Tibial artery (tissue), 4 donors: ENCODE measurements around the gene RAD51B.

Experiments used
- DNase-seq, 2 donors: peaks; one replicate each; pipeline ENCODE4 v3.0.0-alpha.2; 2019
- H3K27ac ChIP-seq, 2 donors: fragments of 200-600 bp; sonication (generic) in 1 of 2; 1 replicate in 1 of 2; 2 replicates in 1 of 2; pipeline ENCODE4 v1.5.1; 2018 to 2019; ENCODE audit warnings: mild to moderate bottlenecking in 1 of 2
- H3K27me3 ChIP-seq, 2 donors: fragments of 200-600 bp; sonication (generic) in 1 of 2; one replicate each; pipeline versions ENCODE4 v1.5.1 to v1.6.0; 2016 to 2019
- H3K36me3 ChIP-seq, 3 donors: fragments of 200-600 bp; sonication (generic) in 2 of 3; one replicate each; pipeline ENCODE4 v1.5.1; 2016 to 2019; ENCODE audit warnings: mild to moderate bottlenecking in 2 of 3
- H3K4me1 ChIP-seq, 4 donors: fragments of 200-600 bp; sonication (generic) in 2 of 4; 1 replicate in 3 of 4; 2 replicates in 1 of 4; pipeline ENCODE4 v1.5.1; 2016 to 2019
- H3K4me3 ChIP-seq, 2 donors: fragments of 200-600 bp; sonication (generic) in 1 of 2; 1 replicate in 1 of 2; 2 replicates in 1 of 2; pipeline ENCODE4 v1.5.1; 2018 to 2019; ENCODE audit warnings: mild to moderate bottlenecking in 2 of 2
- H3K9me3 ChIP-seq, 3 donors: fragments of 200-600 bp; sonication (generic) in 1 of 3; one replicate each; pipeline ENCODE4 v1.5.1; 2016 to 2019
- intact Hi-C: fragments of 100-400 bp; cut with DNase I; formaldehyde crosslinking; loops from one replicate; pipeline ENCODE4 v1.15.0; 2023; ENCODE audit warnings: low total_unique reads
- TF ChIP-seq, protein P1 (sequence below), 2 experiments: fragments of 200-600 bp in 1 of 2; fragments of 450-650 bp in 1 of 2; IDR thresholded peaks; one replicate each; pipeline ENCODE4 v1.5.1; 2017 to 2019; ENCODE audit warnings: antibody characterized with exemption in 2 of 2, mild to moderate bottlenecking in 1 of 2, moderate library complexity in 1 of 2

The RAD51B gene

DNA sequence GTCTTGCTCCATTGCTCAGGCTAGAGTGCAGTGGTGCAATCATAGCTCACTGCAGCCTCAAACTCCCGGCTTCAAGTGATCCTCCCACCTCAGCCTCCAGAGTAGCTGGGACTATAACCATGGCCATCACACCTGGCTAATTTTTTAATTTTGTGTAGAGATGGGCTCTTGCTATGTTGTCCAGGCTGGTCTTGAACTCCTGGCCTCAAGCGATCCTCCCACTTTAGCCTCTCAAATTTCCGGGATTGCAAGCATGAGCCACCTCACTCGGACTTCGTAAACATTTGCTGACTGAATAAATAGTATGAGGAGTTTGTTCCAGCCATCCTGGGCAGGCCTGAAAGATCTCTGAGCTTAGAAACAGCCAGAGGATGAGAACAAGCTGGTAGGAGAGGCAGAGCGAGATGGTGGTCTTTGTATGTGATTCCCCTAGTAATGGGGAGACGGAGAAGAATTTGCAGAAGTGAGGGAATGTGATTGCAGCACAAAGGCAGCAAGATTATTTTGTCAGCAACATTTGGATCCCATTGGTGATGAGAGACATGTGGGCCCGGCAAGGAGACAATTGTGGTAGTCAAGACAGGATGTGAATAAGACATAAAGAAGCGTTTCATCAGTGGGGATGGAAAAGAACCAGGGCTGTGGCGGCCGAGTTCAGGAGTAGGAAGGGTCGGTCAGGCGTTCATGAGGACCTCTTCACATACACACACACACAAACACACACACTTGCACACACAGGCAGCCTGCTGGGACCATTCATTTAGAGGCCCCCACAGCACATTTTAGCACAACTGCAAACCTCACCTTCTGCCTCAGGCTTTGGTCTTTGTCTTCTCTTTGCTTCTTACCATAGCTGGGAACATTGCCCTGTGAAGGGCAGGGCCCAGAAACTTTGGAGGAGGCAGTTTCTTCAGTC, 817.8 kb downstream of the RAD51B start:
- Histone ChIP-seq H3K27me3 (no peaks in the 10 kb centered on the region), H3K27ac (peak overlapping the region; percentile 67 to 68), H3K36me3 (no peaks in the 10 kb centered on the region), H3K4me1 (peaks cover 0 to 38% (median 25%) of the 10 kb centered on the region in 4 donors), H3K9me3 (peaks cover 0 to 8% (median 0%) of the 10 kb centered on the region in 3 donors), H3K4me3 (no peak overlapping the region)
- TF ChIP-seq, protein P1, sequence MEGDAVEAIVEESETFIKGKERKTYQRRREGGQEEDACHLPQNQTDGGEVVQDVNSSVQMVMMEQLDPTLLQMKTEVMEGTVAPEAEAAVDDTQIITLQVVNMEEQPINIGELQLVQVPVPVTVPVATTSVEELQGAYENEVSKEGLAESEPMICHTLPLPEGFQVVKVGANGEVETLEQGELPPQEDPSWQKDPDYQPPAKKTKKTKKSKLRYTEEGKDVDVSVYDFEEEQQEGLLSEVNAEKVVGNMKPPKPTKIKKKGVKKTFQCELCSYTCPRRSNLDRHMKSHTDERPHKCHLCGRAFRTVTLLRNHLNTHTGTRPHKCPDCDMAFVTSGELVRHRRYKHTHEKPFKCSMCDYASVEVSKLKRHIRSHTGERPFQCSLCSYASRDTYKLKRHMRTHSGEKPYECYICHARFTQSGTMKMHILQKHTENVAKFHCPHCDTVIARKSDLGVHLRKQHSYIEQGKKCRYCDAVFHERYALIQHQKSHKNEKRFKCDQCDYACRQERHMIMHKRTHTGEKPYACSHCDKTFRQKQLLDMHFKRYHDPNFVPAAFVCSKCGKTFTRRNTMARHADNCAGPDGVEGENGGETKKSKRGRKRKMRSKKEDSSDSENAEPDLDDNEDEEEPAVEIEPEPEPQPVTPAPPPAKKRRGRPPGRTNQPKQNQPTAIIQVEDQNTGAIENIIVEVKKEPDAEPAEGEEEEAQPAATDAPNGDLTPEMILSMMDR (IDR thresholded peaks at IDR 0.05), result no peak
- intact Hi-C loops, result no loop called here
- DNase-seq, result peak in 1 of 2 donors; percentile 65

DNA sequence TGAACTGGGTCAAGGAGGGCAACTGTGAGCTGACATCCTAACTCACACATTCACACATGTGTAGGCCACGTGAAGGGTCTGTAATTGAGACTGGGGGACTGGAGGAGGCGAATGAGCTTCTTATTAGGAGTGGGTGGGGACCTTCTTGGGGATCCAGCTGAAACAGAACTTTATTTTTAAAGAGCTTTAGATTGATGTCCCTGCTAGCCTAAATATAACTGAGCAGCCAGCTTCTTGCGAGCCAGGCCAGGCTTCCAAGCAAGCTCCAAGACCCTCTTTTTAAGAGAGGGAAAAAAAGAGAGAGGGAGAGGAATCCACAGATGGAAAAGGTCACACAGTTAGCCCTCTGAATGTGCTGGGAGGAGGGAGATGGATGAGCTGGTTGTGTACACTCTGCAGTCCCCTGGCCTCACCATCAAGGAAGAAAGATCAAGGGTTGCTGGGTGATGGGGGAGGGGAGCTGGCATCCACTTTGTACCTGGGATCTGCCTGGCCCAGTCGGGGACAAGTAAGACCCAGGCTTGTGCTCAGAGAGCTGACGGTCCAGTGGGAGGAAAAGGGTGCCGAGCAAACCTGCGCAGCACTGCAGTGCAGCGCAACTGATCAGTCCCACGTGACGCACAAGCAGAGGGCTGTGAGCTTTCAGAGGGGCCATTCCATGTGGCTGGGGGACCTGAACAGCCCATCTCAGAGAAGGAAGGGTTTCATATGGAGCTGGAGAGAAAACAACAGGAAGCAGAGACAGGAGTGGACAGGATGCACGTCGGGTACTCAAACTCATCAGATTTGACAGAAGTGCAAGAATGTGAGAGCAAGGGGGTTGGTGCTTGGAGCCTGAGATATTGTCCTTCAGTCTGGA, 818.8 kb downstream of the RAD51B start:
- H3K27me3 ChIP-seq, result no peaks in the 10 kb centered on the region
- intact Hi-C loops, result no loop called here
- H3K9me3 ChIP-seq, result peaks cover 0 to 8% (median 0%) of the 10 kb centered on the region in 3 donors
- peaks cover 0 to 31% (median 22%) of the 10 kb centered on the region in 4 donors for H3K4me1 ChIP-seq
- TF ChIP-seq, protein P1 (IDR thresholded peaks at IDR 0.05), result no peak
- no peaks in the 10 kb centered on the region for H3K36me3 ChIP-seq
- peak overlapping the region; percentile 67 to 68 for H3K27ac ChIP-seq
- H3K4me3 ChIP-seq, result no peak overlapping the region
- peak in 1 of 2 donors; percentile 60 for DNase-seq

- no peaks in the 10 kb centered on the region for H3K27me3 ChIP-seq
- H3K36me3 ChIP-seq, result no peaks in the 10 kb centered on the region
- no peak overlapping the region for H3K4me3 ChIP-seq
- H3K4me1 ChIP-seq, result peaks cover 0 to 26% (median 22%) of the 10 kb centered on the region in 4 donors
- peak in 1 of 2 donors; percentile 32 for DNase-seq
- H3K9me3 ChIP-seq, result peaks cover 0 to 8% (median 0%) of the 10 kb centered on the region in 3 donors
- H3K27ac ChIP-seq, result peak overlapping the region; percentile 67 to 68
- TF ChIP-seq, protein P1 (IDR thresholded peaks at IDR 0.05), result no peak
- intact Hi-C loops, result no loop called here
Measured at GRCh38 chr14:68639000-68639757, 819.6 kb downstream of the RAD51B start.

GRCh38 chr14:68639758-68640574, 820.4 kb downstream of the RAD51B start:
- H3K27me3 ChIP-seq, result no peaks in the 10 kb centered on the region
- H3K4me1 ChIP-seq, result peaks cover 0 to 28% (median 23%) of the 10 kb centered on the region in 4 donors
- DNase-seq, result peak in 1 of 2 donors; percentile 48
- peak overlapping the region; percentile 67 to 68 for H3K27ac ChIP-seq
- no peaks in the 10 kb centered on the region for H3K36me3 ChIP-seq
- TF ChIP-seq, protein P1 (IDR thresholded peaks at IDR 0.05), result no peak
- no peak overlapping the region for H3K4me3 ChIP-seq
- intact Hi-C loops, result no loop called here
- peaks cover 0 to 8% (median 0%) of the 10 kb centered on the region in 3 donors for H3K9me3 ChIP-seq
